Natural killer cell (primary cell): ENCODE data around the gene UFD1. TPM values are rescaled to one million over a fixed set of nuclear protein-coding genes. Genes with fewer than 3 reads are reported as not detected.

Experiments
- ATAC-seq, 3 donors: fragments of 150-1000 bp in 2 of 3; fragments of 200-7000 bp in 1 of 3; cut with Tn5 transposase; 1 replicate in 1 of 3; 2 replicates in 2 of 3; pipeline ENCODE4 v1.10.0; 2021; ENCODE audit warnings: mild to moderate bottlenecking in 2 of 3, moderate library complexity in 2 of 3
- DNase-seq, 2 donors: peaks; one replicate each; pipeline versions ENCODE4 v3.0.0 to v3.0.0-alpha.2; 2013 to 2021; ENCODE audit warnings: mixed read lengths in 1 of 2
- H3K27ac ChIP-seq: one replicate; pipeline ENCODE4 v1.5.1; 2013; ENCODE audit warnings: mild to moderate bottlenecking, low read length
- H3K27me3 ChIP-seq: one replicate; pipeline ENCODE4 v1.6.1; 2013; ENCODE audit warnings: low read length; ENCODE audit not compliant: control insufficient read depth, insufficient read depth
- H3K36me3 ChIP-seq: one replicate; pipeline ENCODE4 v1.6.1; 2013; ENCODE audit warnings: low read length; ENCODE audit not compliant: control insufficient read depth, insufficient read depth
- H3K4me1 ChIP-seq: one replicate; pipeline ENCODE4 v1.6.1; 2013; ENCODE audit warnings: low read length; ENCODE audit not compliant: control insufficient read depth, insufficient read depth
- H3K4me3 ChIP-seq: one replicate; pipeline ENCODE4 v1.5.1; 2013; ENCODE audit warnings: low read length
- H3K9me3 ChIP-seq: one replicate; pipeline ENCODE4 v1.6.1; 2013; ENCODE audit warnings: low read length; ENCODE audit not compliant: control insufficient read depth, insufficient read depth
- H3K27ac Mint-ChIP-seq, 2 donors: one replicate each; pipeline ENCODE4 v1.8.0; 2022; ENCODE audit warnings: mild to moderate bottlenecking in 2 of 2, mixed read lengths in 2 of 2, moderate library complexity in 1 of 2
- H3K27me3 Mint-ChIP-seq, 2 donors: one replicate each; pipeline ENCODE4 v1.8.0; 2022; ENCODE audit warnings: low read depth in 2 of 2, mixed read lengths in 2 of 2
- H3K36me3 Mint-ChIP-seq: one replicate; pipeline ENCODE4 v1.8.0; 2022; ENCODE audit warnings: mixed read lengths
- H3K4me1 Mint-ChIP-seq, 2 donors: one replicate each; pipeline ENCODE4 v1.8.0; 2022; ENCODE audit warnings: mixed read lengths in 2 of 2
- H3K4me3 Mint-ChIP-seq: one replicate; pipeline ENCODE4 v1.8.0; 2022; ENCODE audit warnings: mild to moderate bottlenecking, moderate library complexity, mixed read lengths
- H3K9me3 Mint-ChIP-seq, 2 donors: one replicate each; pipeline ENCODE4 v1.8.0; 2022; ENCODE audit warnings: mixed read lengths in 2 of 2
- CTCF ChIP-seq: fragments of 200-600 bp; IDR thresholded peaks from one replicate; pipeline ENCODE4 v1.8.0; 2022; ENCODE audit warnings: antibody characterized with exemption
- WGBS: methylation state at CpG from one replicate; pipeline ENCODE4 v1.1.7; 2013; ENCODE audit warnings: missing lambda C conversion rate; ENCODE audit not compliant: insufficient coverage; 5-methylcytosine and 5-hydroxymethylcytosine counted together
- intact Hi-C: fragments of 100-400 bp; cut with micrococcal nuclease; formaldehyde crosslinking; loops from one replicate; pipeline ENCODE4 v1.14.2; 2022
- total RNA-seq, 4 donors: library from RNA; stranded (reverse); fragments of 120-200 nt in 1 of 4; gene quantifications; one replicate each; pipeline versions ENCODE4 v1.2.3 to v1.2.4, GENCODE V29; 2013 to 2022

Gene UFD1
- total RNA-seq, 3 donors from 2014 or later (not counting 1 experiment from before 2014, with no cell fraction given), result 73.8 to 101 (median 77.8) TPM

DNA sequence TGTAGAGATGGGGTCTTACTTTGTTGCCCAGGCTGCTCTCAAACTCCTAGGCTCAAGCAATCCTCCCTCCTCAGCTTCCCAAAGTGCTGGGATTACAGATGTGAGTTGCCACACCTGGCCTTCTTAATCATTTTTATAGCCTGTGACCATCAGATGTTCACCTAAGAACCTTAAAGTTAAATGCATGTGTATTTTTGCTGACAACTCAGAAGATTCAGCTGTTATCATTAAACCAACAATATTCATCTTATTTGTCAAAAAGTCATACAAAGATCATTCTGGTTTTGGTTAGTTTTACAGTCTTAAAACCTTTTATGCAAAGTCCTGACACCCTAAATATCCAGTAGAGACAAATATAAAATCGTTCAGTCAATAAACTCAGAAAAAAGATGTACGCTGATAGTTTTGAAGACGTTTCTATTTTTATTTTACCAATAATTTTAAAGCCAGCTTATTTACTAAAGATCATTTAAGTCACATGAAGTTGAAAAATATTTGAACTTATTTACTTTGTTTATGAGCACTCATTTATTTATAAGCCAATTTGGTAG is 23.0 kb upstream of the UFD1 start:
- Mint-ChIP-seq H3K4me3 (no peak overlapping the region), H3K36me3 (no peaks in the 10 kb centered on the region), H3K27me3 (no peaks in the 10 kb centered on the region), H3K27ac (no peak overlapping the region), H3K4me1 (peaks cover 11 to 12% of the 10 kb centered on the region in 2 donors), H3K9me3 (no peaks in the 10 kb centered on the region)
- Histone ChIP-seq H3K27me3 (no peaks in the 10 kb centered on the region), H3K27ac (no peak overlapping the region), H3K4me3 (no peak overlapping the region), H3K36me3 (no peaks in the 10 kb centered on the region), H3K9me3 (no peaks in the 10 kb centered on the region), H3K4me1 (peaks cover 19% of the 10 kb centered on the region)
- intact Hi-C loops, result no loop called here
- DNase-seq (no peak), ATAC-seq (no peak)
- no CpG with 5 or more reads among the region's 3 CpGs for WGBS
- TF ChIP-seq CTCF, result no peak

- Mint-ChIP-seq H3K36me3 (no peaks in the 10 kb centered on the region), H3K27me3 (no peaks in the 10 kb centered on the region), H3K4me1 (peaks cover 0 to under 1% of the 10 kb centered on the region in 2 donors), H3K27ac (no peak overlapping the region), H3K9me3 (no peaks in the 10 kb centered on the region), H3K4me3 (no peak overlapping the region)
- Histone ChIP-seq H3K4me1 (peaks cover 3% of the 10 kb centered on the region), H3K36me3 (no peaks in the 10 kb centered on the region), H3K4me3 (no peak overlapping the region), H3K27ac (no peak overlapping the region), H3K9me3 (no peaks in the 10 kb centered on the region), H3K27me3 (no peaks in the 10 kb centered on the region)
- no peak for TF ChIP-seq CTCF
- WGBS, result 98% methylated on average over 4 of the region's 4 CpGs
- intact Hi-C loops, result no loop called here
- no peak for ATAC-seq
- no peak for DNase-seq
These were observed 20.9 kb upstream of the UFD1 start for GRCh38 chr22:19499880-19500242.

- Mint-ChIP-seq H3K4me3 (no peak overlapping the region), H3K4me1 (no peaks in the 10 kb centered on the region), H3K36me3 (no peaks in the 10 kb centered on the region), H3K27me3 (no peaks in the 10 kb centered on the region), H3K9me3 (no peaks in the 10 kb centered on the region), H3K27ac (no peak overlapping the region)
- Histone ChIP-seq H3K27ac (no peak overlapping the region), H3K4me1 (no peaks in the 10 kb centered on the region), H3K9me3 (no peaks in the 10 kb centered on the region), H3K36me3 (no peaks in the 10 kb centered on the region), H3K27me3 (no peaks in the 10 kb centered on the region), H3K4me3 (no peak overlapping the region)
- no peak for DNase-seq
- WGBS, result 97% methylated on average over 7 of the region's 7 CpGs
- no peak for TF ChIP-seq CTCF
- ATAC-seq, result no peak
- intact Hi-C loops, result no loop called here
These were observed 20.4 kb upstream of the UFD1 start for GRCh38 chr22:19499236-19499879.

DNA sequence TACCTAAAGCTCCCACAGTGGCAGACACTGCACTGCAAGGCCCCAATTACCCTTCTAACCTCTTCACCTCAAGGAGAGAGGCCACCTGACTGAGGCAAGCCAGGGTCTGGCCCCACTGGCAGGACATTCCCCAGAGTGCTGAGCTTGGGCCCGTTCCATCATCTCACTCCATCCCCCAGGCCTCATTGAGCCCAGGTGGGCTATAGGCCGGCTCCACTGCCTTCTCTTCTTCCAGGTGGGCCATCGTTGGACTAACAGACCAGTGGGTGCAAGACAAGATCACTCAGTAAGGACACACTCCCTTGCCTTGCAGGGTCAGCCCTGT is 19.8 kb upstream of the UFD1 start:
- no peak overlapping the region for H3K4me3 ChIP-seq
- WGBS, result 98% methylated on average over 3 of the region's 3 CpGs
- TF ChIP-seq CTCF, result no peak
- Mint-ChIP-seq H3K4me1 (no peaks in the 10 kb centered on the region), H3K4me3 (no peak overlapping the region), H3K27ac (no peak overlapping the region), H3K9me3 (no peaks in the 10 kb centered on the region), H3K36me3 (no peaks in the 10 kb centered on the region), H3K27me3 (no peaks in the 10 kb centered on the region)
- H3K9me3 ChIP-seq, result no peaks in the 10 kb centered on the region
- no peaks in the 10 kb centered on the region for H3K27me3 ChIP-seq
- ATAC-seq, result peak in 1 of 3 donors; percentile 16
- no peak overlapping the region for H3K27ac ChIP-seq
- H3K4me1 ChIP-seq, result no peaks in the 10 kb centered on the region
- intact Hi-C loops, result no loop called here
- no peak for DNase-seq
- no peaks in the 10 kb centered on the region for H3K36me3 ChIP-seq
